Uterus (tissue), 4 donors: ENCODE results near the gene NIN. TPM values are rescaled to one million over a fixed set of nuclear protein-coding genes. Genes with fewer than 3 reads are reported as not detected.

Experiments
- DNase-seq, 2 donors: peaks; one replicate each; pipeline ENCODE4 v3.0.0-alpha.2; 2019 to 2020
- H3K27ac ChIP-seq, 2 donors: fragments of 200-600 bp; sonication (generic); 1 replicate in 1 of 2; 2 replicates in 1 of 2; pipeline ENCODE4 v1.5.1; 2016 to 2018
- H3K27me3 ChIP-seq, 2 donors: fragments of 200-600 bp; sonication (generic); one replicate each; pipeline ENCODE4 v1.5.1; 2018 to 2019; ENCODE audit warnings: control low read depth in 1 of 2
- H3K36me3 ChIP-seq, 2 donors: fragments of 200-600 bp; sonication (generic); one replicate each; pipeline ENCODE4 v1.5.1; 2019; ENCODE audit warnings: control low read depth in 1 of 2
- H3K4me1 ChIP-seq, 2 donors: fragments of 200-600 bp; sonication (generic); one replicate each; pipeline ENCODE4 v1.5.1; 2018 to 2019; ENCODE audit warnings: control low read depth in 1 of 2
- H3K4me3 ChIP-seq, 2 donors: fragments of 200-600 bp; sonication (generic); 1 replicate in 1 of 2; 2 replicates in 1 of 2; pipeline ENCODE4 v1.5.1; 2018 to 2019; ENCODE audit warnings: mild to moderate bottlenecking in 1 of 2
- H3K9me3 ChIP-seq, 2 donors: fragments of 200-600 bp; sonication (generic); one replicate each; pipeline ENCODE4 v1.5.1; 2019; ENCODE audit warnings: control low read depth in 1 of 2
- CTCF ChIP-seq, 4 experiments: fragments of 200-600 bp in 2 of 4; fragments of 450-650 bp in 2 of 4; sonication (generic) in 2 of 4; IDR thresholded peaks; one replicate each; pipeline ENCODE4 v1.5.1; 2016 to 2019; ENCODE audit warnings: antibody characterized with exemption in 4 of 4, mild to moderate bottlenecking in 2 of 4, moderate library complexity in 1 of 4
- POLR2A ChIP-seq, 2 donors: fragments of 450-650 bp; IDR thresholded peaks; one replicate each; pipeline ENCODE4 v1.6.1; 2016; ENCODE audit warnings: antibody characterized with exemption in 2 of 2, mild to moderate bottlenecking in 1 of 2, moderate library complexity in 1 of 2
- intact Hi-C: fragments of 100-400 bp; cut with DNase I; formaldehyde crosslinking; loops from one replicate; pipeline ENCODE4 v1.15.1; 2023; ENCODE audit warnings: low total_unique reads
- small RNA-seq: library from RNA; depleted of rRNA; stranded (forward); fragments of <200 nt; gene quantifications from one replicate; pipeline ENCODE3, GENCODE V24; 2016
- total RNA-seq, 4 donors: library from RNA; depleted of rRNA in 3 of 4; stranded (reverse); fragments of >200 nt in 3 of 4; gene quantifications; one replicate each; pipeline versions ENCODE4 v1.1.0 to v1.2.4, GENCODE V29; 2014 to 2023
- donor health status: DM: yes; HTN: yes; CAD: no.

NIN gene
- total RNA-seq, 4 donors from 2014 or later: 8.8 to 45.6 (median 34.2) TPM

GRCh38 chr14:50670196-50670865, 160.6 kb downstream of the NIN start:
- H3K4me3 ChIP-seq: no peak overlapping the region
- no peaks in the 10 kb centered on the region for H3K9me3 ChIP-seq
- H3K27ac ChIP-seq: no peak overlapping the region
- no peaks in the 10 kb centered on the region for H3K36me3 ChIP-seq
- H3K4me1 ChIP-seq: no peaks in the 10 kb centered on the region
- no peaks in the 10 kb centered on the region for H3K27me3 ChIP-seq
- TF ChIP-seq POLR2A (IDR thresholded peaks at IDR 0.05) (no peak), CTCF (IDR thresholded peaks at IDR 0.05) (no peak)
- no peak for DNase-seq
- intact Hi-C loops: no loop called here

Small RNA genes lying within 50 kb of the gene (small RNA-seq; reads per million reads assigned to genes)
- not detected for gene RF00593

Other genes starting within 250 kb of the NIN start
- 10 to 100 TPM; 18.2 to 42.9 (median 35.8) TPM for gene SAV1, start 162.9 kb downstream of the NIN start, total RNA-seq
- not detected for gene ABHD12B, start 40.9 kb upstream of the NIN start, total RNA-seq
- 10 to 100 TPM; 15.4 to 62.4 (median 35.2) TPM for gene PYGL, start 113.3 kb upstream of the NIN start, total RNA-seq